ENCODE measurements around the gene BAZ2B. TPM values are rescaled to one million over a fixed set of nuclear protein-coding genes. Genes with fewer than 3 reads are reported as not detected.
A peak's percentile ranks its signal among the peaks of the same experiment; 100 is the strongest.

The BAZ2B gene
- total RNA-seq, 1 donor from 2014 or later, result 69.8 TPM

DNA sequence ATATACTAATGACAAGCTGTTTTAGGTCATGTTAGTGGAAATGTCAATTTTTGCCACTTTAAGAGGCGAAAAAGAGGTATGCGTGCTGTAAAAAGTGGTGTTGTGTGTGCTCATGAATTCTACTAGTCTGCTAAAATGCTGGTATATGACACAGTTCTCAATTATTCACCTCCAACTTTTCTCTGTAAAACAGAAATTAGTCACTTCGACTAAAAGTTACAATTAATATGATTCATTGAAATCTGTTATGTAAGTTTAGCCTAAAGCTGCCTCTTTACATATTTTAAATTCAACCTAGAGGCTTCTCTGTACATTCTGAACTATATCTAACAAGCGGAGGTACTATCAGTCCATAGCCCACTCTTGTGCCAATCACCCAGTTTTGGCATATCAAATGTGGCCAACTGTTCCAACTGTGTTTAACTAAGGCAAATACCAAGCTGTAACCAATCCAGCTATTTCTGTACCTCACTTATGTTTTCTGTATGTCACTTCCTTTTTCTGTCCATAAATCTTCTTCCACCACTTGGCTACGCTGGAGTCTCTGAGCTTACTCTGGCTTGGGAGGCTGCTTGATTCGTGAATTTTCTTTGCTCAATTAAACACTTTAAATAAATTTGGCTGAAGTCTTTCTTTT, 20.8 kb downstream of the BAZ2B start:
- Histone ChIP-seq H3K79me2 (ENCODE audit: insufficient read depth, low read length) (peaks cover 55% of the 10 kb centered on the region), H3K4me1 (ENCODE audit: insufficient read depth, low read length) (peaks cover 2% of the 10 kb centered on the region), H3K27me3 (ENCODE audit: insufficient read depth, low read length) (no peaks in the 10 kb centered on the region), H3K4me3 (ENCODE audit: insufficient read depth, low read depth, low read length) (no peak overlapping the region), H4K20me1 (ENCODE audit: insufficient read depth, low read length) (peaks cover 22% of the 10 kb centered on the region), H3K9ac (ENCODE audit: low read length) (no peak overlapping the region), H3K36me3 (ENCODE audit: insufficient read depth, low read length) (no peaks in the 10 kb centered on the region), H2AFZ (ENCODE audit: low read depth, low read length) (no peak overlapping the region), H3K4me2 (ENCODE audit: low read length) (no peak overlapping the region), H3K9me3 (ENCODE audit: insufficient read depth, low read depth, low read length) (no peaks in the 10 kb centered on the region), H3K27ac (ENCODE audit: low read depth, low read length) (no peak overlapping the region)
- Mint-ChIP-seq H3K27me3 (ENCODE audit: low read depth, unreplicated experiment) (no peaks in the 10 kb centered on the region), H3K4me3 (ENCODE audit: unreplicated experiment) (no peak overlapping the region), H3K36me3 (ENCODE audit: low read depth, unreplicated experiment) (peaks cover 2% of the 10 kb centered on the region), H3K4me1 (ENCODE audit: low read depth, unreplicated experiment) (peaks cover 6% of the 10 kb centered on the region), H3K27ac (ENCODE audit: unreplicated experiment) (no peak overlapping the region), H3K9me3 (ENCODE audit: unreplicated experiment) (no peaks in the 10 kb centered on the region)
- TF ChIP-seq, protein P1, sequence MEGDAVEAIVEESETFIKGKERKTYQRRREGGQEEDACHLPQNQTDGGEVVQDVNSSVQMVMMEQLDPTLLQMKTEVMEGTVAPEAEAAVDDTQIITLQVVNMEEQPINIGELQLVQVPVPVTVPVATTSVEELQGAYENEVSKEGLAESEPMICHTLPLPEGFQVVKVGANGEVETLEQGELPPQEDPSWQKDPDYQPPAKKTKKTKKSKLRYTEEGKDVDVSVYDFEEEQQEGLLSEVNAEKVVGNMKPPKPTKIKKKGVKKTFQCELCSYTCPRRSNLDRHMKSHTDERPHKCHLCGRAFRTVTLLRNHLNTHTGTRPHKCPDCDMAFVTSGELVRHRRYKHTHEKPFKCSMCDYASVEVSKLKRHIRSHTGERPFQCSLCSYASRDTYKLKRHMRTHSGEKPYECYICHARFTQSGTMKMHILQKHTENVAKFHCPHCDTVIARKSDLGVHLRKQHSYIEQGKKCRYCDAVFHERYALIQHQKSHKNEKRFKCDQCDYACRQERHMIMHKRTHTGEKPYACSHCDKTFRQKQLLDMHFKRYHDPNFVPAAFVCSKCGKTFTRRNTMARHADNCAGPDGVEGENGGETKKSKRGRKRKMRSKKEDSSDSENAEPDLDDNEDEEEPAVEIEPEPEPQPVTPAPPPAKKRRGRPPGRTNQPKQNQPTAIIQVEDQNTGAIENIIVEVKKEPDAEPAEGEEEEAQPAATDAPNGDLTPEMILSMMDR (IDR thresholded peaks at IDR 0.05; ENCODE audit: insufficient read depth, low read depth, low read length), result no peak
- FAIRE-seq (peak; percentile 49), DNase-seq (ENCODE audit: low read depth) (peak; percentile 27)

DNA sequence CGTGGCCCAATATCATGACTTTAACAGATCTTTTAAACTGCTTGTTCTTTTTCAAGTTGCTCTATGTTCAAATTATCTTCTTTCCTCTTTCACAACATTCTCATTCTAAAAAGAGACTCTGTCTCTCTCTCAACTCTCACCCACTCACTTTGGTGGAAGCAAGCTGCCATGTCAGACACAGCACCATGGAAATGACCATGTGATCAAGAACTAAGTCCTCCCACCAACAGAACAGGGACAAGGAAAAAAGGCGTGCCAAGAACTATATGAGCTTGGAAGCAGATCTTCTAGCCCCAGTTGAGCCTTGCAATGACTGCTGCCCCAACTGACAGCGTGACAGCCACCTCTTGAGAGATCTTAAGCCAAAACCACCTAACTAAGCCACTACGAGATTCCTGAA, 23.9 kb downstream of the BAZ2B start:
- Histone ChIP-seq H3K4me3 (ENCODE audit: insufficient read depth, low read depth, low read length) (no peak overlapping the region), H3K36me3 (ENCODE audit: insufficient read depth, low read length) (no peaks in the 10 kb centered on the region), H3K79me2 (ENCODE audit: insufficient read depth, low read length) (peaks cover 44% of the 10 kb centered on the region), H3K9ac (ENCODE audit: low read length) (no peak overlapping the region), H2AFZ (ENCODE audit: low read depth, low read length) (no peak overlapping the region), H3K9me3 (ENCODE audit: insufficient read depth, low read depth, low read length) (no peaks in the 10 kb centered on the region), H3K4me2 (ENCODE audit: low read length) (no peak overlapping the region), H3K4me1 (ENCODE audit: insufficient read depth, low read length) (no peaks in the 10 kb centered on the region), H4K20me1 (ENCODE audit: insufficient read depth, low read length) (peaks cover 28% of the 10 kb centered on the region), H3K27ac (ENCODE audit: low read depth, low read length) (no peak overlapping the region), H3K27me3 (ENCODE audit: insufficient read depth, low read length) (no peaks in the 10 kb centered on the region)
- no peak for FAIRE-seq
- Mint-ChIP-seq H3K9me3 (ENCODE audit: unreplicated experiment) (no peaks in the 10 kb centered on the region), H3K27me3 (ENCODE audit: low read depth, unreplicated experiment) (no peaks in the 10 kb centered on the region), H3K4me3 (ENCODE audit: unreplicated experiment) (no peak overlapping the region), H3K27ac (ENCODE audit: unreplicated experiment) (no peak overlapping the region), H3K36me3 (ENCODE audit: low read depth, unreplicated experiment) (peaks cover 4% of the 10 kb centered on the region), H3K4me1 (ENCODE audit: low read depth, unreplicated experiment) (peaks cover 4% of the 10 kb centered on the region)
- TF ChIP-seq, protein P1 (IDR thresholded peaks at IDR 0.05; ENCODE audit: insufficient read depth, low read depth, low read length), result no peak
- no peak for TF ChIP-seq EZH2 (IDR thresholded peaks at IDR 0.05; ENCODE audit: insufficient read depth, low read length)
- DNase-seq (ENCODE audit: low read depth), result no peak

DNA sequence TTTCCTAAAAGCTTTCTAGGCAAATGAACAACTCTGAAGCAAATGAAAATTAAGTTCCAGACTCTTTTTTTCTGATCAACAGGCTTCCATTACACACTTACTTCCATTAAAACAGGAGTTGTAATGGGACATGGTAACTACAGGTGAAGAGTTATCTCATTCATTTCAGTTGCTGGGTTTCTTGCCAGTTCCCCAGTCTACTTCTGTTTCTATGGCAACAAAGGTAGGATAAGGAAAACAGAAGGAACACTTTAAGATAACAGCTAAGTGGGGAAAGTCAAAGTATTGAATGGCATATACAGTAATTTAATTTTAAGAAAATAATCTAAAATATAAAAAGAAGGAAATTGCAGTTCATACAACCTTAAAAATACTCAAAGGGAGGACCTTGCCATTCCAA, 25.1 kb downstream of the BAZ2B start:
- Histone ChIP-seq H3K4me1 (ENCODE audit: insufficient read depth, low read length) (no peaks in the 10 kb centered on the region), H4K20me1 (ENCODE audit: insufficient read depth, low read length) (peaks cover 28% of the 10 kb centered on the region), H3K27me3 (ENCODE audit: insufficient read depth, low read length) (no peaks in the 10 kb centered on the region), H3K27ac (ENCODE audit: low read depth, low read length) (no peak overlapping the region), H3K9ac (ENCODE audit: low read length) (no peak overlapping the region), H3K36me3 (ENCODE audit: insufficient read depth, low read length) (no peaks in the 10 kb centered on the region), H3K4me3 (ENCODE audit: insufficient read depth, low read depth, low read length) (no peak overlapping the region), H3K9me3 (ENCODE audit: insufficient read depth, low read depth, low read length) (no peaks in the 10 kb centered on the region), H3K79me2 (ENCODE audit: insufficient read depth, low read length) (peaks cover 40% of the 10 kb centered on the region), H2AFZ (ENCODE audit: low read depth, low read length) (no peak overlapping the region), H3K4me2 (ENCODE audit: low read length) (no peak overlapping the region)
- Mint-ChIP-seq H3K4me3 (ENCODE audit: unreplicated experiment) (no peak overlapping the region), H3K36me3 (ENCODE audit: low read depth, unreplicated experiment) (peaks cover 7% of the 10 kb centered on the region), H3K27ac (ENCODE audit: unreplicated experiment) (no peak overlapping the region), H3K27me3 (ENCODE audit: low read depth, unreplicated experiment) (no peaks in the 10 kb centered on the region), H3K4me1 (ENCODE audit: low read depth, unreplicated experiment) (peaks cover 4% of the 10 kb centered on the region), H3K9me3 (ENCODE audit: unreplicated experiment) (no peaks in the 10 kb centered on the region)
- DNase-seq (ENCODE audit: low read depth) (no peak), FAIRE-seq (no peak)
- no peak for TF ChIP-seq EZH2 (IDR thresholded peaks at IDR 0.05; ENCODE audit: insufficient read depth, low read length)
- TF ChIP-seq, protein P1 (IDR thresholded peaks at IDR 0.05; ENCODE audit: insufficient read depth, low read depth, low read length), result no peak

Measured in astrocyte (in vitro differentiated cells and primary cell).